ENCODE measurements around the gene GPC6. TPM values are rescaled to one million over a fixed set of nuclear protein-coding genes. Genes with fewer than 3 reads are reported as not detected.

Gene GPC6
- polyA plus RNA-seq, 1 donor from 2014 or later, result 9.0 TPM

DNA sequence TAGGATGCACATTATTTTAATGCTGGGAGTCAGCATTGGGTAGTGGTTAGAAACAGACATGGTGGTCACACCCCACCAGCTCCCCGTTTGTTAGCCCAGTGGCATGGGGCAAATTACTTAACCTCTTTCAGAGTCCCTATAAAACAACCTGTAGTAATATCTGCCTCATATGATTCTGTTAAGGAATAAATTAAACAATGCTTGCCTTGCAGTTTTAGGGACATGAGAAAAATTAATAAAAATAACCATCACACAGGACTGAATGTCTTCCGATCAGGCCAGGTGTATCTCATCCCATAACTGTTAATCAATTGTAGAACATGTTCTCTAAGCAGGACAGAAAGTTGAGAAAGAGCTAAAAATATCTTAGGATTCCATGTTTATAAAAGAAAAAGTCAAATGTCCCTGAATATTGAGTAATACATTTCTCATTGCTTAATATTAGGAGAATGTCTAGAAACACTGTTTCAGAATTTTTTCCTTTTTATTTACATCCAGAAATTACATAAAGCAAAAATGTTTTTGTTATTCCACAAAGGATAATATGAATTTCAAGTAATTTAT is 196.5 kb downstream of the GPC6 start:
- Histone ChIP-seq H3K27me3 (ENCODE audit: insufficient read depth, low read depth, low read length) (no peaks in the 10 kb centered on the region), H3K4me2 (ENCODE audit: low read length) (no peak overlapping the region), H3K36me3 (ENCODE audit: insufficient read depth, low read length) (no peaks in the 10 kb centered on the region), H3F3A (ENCODE audit: insufficient read depth, low read length, poor library complexity, severe bottlenecking) (no peaks in the 10 kb centered on the region), H3K27ac (ENCODE audit: low read length) (no peak overlapping the region), H3K79me2 (replicated peaks; ENCODE audit: insufficient read depth, low read length) (no peaks in the 10 kb centered on the region), H3K4me3 (ENCODE audit: low read length) (no peak overlapping the region), H3K9me2 (ENCODE audit: insufficient read depth, low read length) (no peaks in the 10 kb centered on the region), H3K9me3 (ENCODE audit: low read length) (no peaks in the 10 kb centered on the region), H3K9ac (ENCODE audit: low read length) (no peak overlapping the region), H4K20me1 (ENCODE audit: insufficient read depth) (no peaks in the 10 kb centered on the region), H2AFZ (ENCODE audit: low read depth, low read length) (no peak overlapping the region)
- no peak for TF ChIP-seq MXI1 (conservative IDR thresholded peaks at IDR 0.05; ENCODE audit: poor library complexity, severe bottlenecking)
- TF ChIP-seq, protein P1, sequence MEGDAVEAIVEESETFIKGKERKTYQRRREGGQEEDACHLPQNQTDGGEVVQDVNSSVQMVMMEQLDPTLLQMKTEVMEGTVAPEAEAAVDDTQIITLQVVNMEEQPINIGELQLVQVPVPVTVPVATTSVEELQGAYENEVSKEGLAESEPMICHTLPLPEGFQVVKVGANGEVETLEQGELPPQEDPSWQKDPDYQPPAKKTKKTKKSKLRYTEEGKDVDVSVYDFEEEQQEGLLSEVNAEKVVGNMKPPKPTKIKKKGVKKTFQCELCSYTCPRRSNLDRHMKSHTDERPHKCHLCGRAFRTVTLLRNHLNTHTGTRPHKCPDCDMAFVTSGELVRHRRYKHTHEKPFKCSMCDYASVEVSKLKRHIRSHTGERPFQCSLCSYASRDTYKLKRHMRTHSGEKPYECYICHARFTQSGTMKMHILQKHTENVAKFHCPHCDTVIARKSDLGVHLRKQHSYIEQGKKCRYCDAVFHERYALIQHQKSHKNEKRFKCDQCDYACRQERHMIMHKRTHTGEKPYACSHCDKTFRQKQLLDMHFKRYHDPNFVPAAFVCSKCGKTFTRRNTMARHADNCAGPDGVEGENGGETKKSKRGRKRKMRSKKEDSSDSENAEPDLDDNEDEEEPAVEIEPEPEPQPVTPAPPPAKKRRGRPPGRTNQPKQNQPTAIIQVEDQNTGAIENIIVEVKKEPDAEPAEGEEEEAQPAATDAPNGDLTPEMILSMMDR (IDR thresholded peaks at IDR 0.05; ENCODE audit: poor library complexity, severe bottlenecking), result no peak

GRCh38 chr13:93425411-93425810 is 198.8 kb downstream of the GPC6 start:
- Histone ChIP-seq H3K9ac (ENCODE audit: low read length) (no peak overlapping the region), H3K79me2 (replicated peaks; ENCODE audit: insufficient read depth, low read length) (no peaks in the 10 kb centered on the region), H3K27me3 (ENCODE audit: insufficient read depth, low read depth, low read length) (no peaks in the 10 kb centered on the region), H2AFZ (ENCODE audit: low read depth, low read length) (no peak overlapping the region), H3K9me3 (ENCODE audit: low read length) (no peaks in the 10 kb centered on the region), H3K36me3 (ENCODE audit: insufficient read depth, low read length) (no peaks in the 10 kb centered on the region), H3K27ac (ENCODE audit: low read length) (no peak overlapping the region), H3K4me2 (ENCODE audit: low read length) (no peak overlapping the region), H4K20me1 (ENCODE audit: insufficient read depth) (no peaks in the 10 kb centered on the region), H3K9me2 (ENCODE audit: insufficient read depth, low read length) (no peaks in the 10 kb centered on the region), H3K4me3 (ENCODE audit: low read length) (no peak overlapping the region), H3F3A (ENCODE audit: insufficient read depth, low read length, poor library complexity, severe bottlenecking) (no peaks in the 10 kb centered on the region)
- TF ChIP-seq MXI1 (conservative IDR thresholded peaks at IDR 0.05; ENCODE audit: poor library complexity, severe bottlenecking), result no peak
- TF ChIP-seq SMC3 (conservative IDR thresholded peaks at IDR 0.05; ENCODE audit: poor library complexity), result no peak
- no peak for TF ChIP-seq REST (IDR thresholded peaks at IDR 0.05; ENCODE audit: borderline replicate concordance)
- TF ChIP-seq, protein P1 (IDR thresholded peaks at IDR 0.05; ENCODE audit: poor library complexity, severe bottlenecking), result no peak
- TF ChIP-seq POLR2AphosphoS5 (IDR thresholded peaks at IDR 0.05), result no peak
- TF ChIP-seq RAD21 (conservative IDR thresholded peaks at IDR 0.05), result no peak
- TF ChIP-seq EP300 (conservative IDR thresholded peaks at IDR 0.05; ENCODE audit: poor library complexity, severe bottlenecking), result no peak
- no peak for TF ChIP-seq EZH2 (IDR thresholded peaks at IDR 0.05; ENCODE audit: borderline replicate concordance, insufficient read depth, low read length, poor library complexity, severe bottlenecking)
- TF ChIP-seq TAF1 (IDR thresholded peaks at IDR 0.05; ENCODE audit: low read depth), result no peak

Measured in neural cell (in vitro differentiated cells).